IMR-90 (cell line): ENCODE measurements around the gene DNAJC17.

Experiments
- BHLHE40 ChIP-seq: fragments of 150-350 bp; IDR thresholded peaks from 2 replicates; pipeline ENCODE4 v1.6.1; 2016; ENCODE audit warnings: mild to moderate bottlenecking, low read depth, low read length
- CEBPB ChIP-seq: IDR thresholded peaks from 2 replicates; pipeline ENCODE4 v1.6.1; 2012; ENCODE audit warnings: low read depth, low read length, improper control_type of control experiment
- CHD1 ChIP-seq: IDR thresholded peaks from 2 replicates; pipeline ENCODE4 v1.6.1; 2012; ENCODE audit warnings: low read depth, low read length, improper control_type of control experiment
- CTCF ChIP-seq: conservative IDR thresholded peaks from 2 replicates; pipeline ENCODE4 v1.5.1; 2012; ENCODE audit warnings: mild to moderate bottlenecking, low read depth, low read length, improper control_type of control experiment
- ELK1 ChIP-seq: fragments of 150-350 bp; IDR thresholded peaks from 2 replicates; pipeline ENCODE4 v1.6.1; 2016; ENCODE audit warnings: low read depth, mild to moderate bottlenecking, low read length, moderate library complexity, borderline replicate concordance
- FOS ChIP-seq: fragments of 150-350 bp; IDR thresholded peaks from 2 replicates; pipeline ENCODE4 v1.6.1; 2016; ENCODE audit warnings: low read depth, low read length
- MAFK ChIP-seq: IDR thresholded peaks from 2 replicates; pipeline ENCODE4 v1.6.1; 2012; ENCODE audit warnings: low read depth, low read length, improper control_type of control experiment
- MAZ ChIP-seq: IDR thresholded peaks from 2 replicates; pipeline ENCODE4 v1.6.1; 2012; ENCODE audit warnings: low read depth, mild to moderate bottlenecking, low read length, improper control_type of control experiment, moderate library complexity, borderline replicate concordance
- MXI1 ChIP-seq: IDR thresholded peaks from 2 replicates; pipeline ENCODE4 v1.6.1; 2012; ENCODE audit warnings: low read depth, mild to moderate bottlenecking, low read length, moderate library complexity, borderline replicate concordance
- POLR2A ChIP-seq: IDR thresholded peaks from 2 replicates; pipeline ENCODE4 v1.6.1; 2012; ENCODE audit warnings: mild to moderate bottlenecking, low read depth, low read length
- RFX5 ChIP-seq: IDR thresholded peaks from 2 replicates; pipeline ENCODE4 v1.8.0; 2012; ENCODE audit warnings: low read depth, mild to moderate bottlenecking, low read length, moderate library complexity
- SMC3 ChIP-seq: fragments of 150-350 bp; IDR thresholded peaks from 2 replicates; pipeline ENCODE4 v1.6.1; 2016; ENCODE audit warnings: low read depth, mild to moderate bottlenecking, antibody characterized with exemption, low read length, moderate library complexity
- USF2 ChIP-seq: fragments of 150-350 bp; IDR thresholded peaks from 2 replicates; pipeline ENCODE4 v1.6.1; 2017; ENCODE audit warnings: mild to moderate bottlenecking, antibody characterized with exemption, low read length, low read depth

GRCh38 chr15:40763801-40764628, 43.3 kb downstream of the DNAJC17 start, which contains the start of gene GCHFR:
- TF ChIP-seq MXI1 = 0 out of 2 replicates have a peak, but pooled peaks have one; percentile 15
- no peak for TF ChIP-seq POLR2A
- TF ChIP-seq SMC3 = no peak
- peak; percentile 32 for TF ChIP-seq CTCF
- no peak for TF ChIP-seq CHD1
- TF ChIP-seq USF2 = peak; percentile 30; the same call in 1 of the 2 replicates
- no peak for TF ChIP-seq ELK1
- TF ChIP-seq MAFK = no peak
- no peak for TF ChIP-seq MAZ
- TF ChIP-seq FOS = no peak
- peak; percentile 48; the same call in 1 of the 2 replicates for TF ChIP-seq BHLHE40
- no peak for TF ChIP-seq CEBPB
- TF ChIP-seq RFX5 = no peak
